LNCAP (cell line): Measurements from ENCODE around the gene PUS7L.
A peak's percentile ranks its signal among the peaks of the same experiment; 100 is the strongest.

Experiments
- CTCF ChIP-seq: fragments of 450-650 bp; IDR thresholded peaks from 2 replicates; pipeline ENCODE4 v1.5.1; 2017; ENCODE audit warnings: mild to moderate bottlenecking

Gene PUS7L

DNA sequence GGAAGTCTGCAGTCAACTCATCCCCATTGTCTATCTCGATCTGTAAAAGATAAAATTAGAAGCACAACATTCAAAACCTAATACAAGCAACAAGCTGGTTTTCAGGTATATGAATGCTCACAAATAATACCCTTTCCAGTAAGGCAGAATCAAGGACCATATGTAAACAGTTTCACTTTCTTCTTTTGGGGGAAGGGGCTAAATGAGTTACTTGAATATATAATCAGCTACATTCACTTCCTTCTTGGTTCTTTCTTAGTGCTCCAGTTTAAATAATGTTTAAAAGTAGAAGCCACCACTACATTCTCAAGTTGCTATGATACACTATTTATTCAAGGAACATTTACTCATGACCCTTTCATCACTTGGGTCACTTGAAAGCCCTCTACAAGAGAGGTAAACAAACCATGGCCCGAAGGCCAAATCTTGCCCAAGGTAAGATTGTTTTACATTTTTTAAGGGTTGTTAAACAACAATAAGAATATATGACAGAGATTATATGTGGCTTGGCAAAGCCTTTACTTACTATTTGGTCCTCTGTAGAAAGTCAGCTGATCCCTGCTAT lies 37.2 kb upstream of the PUS7L start:
- no peak for TF ChIP-seq CTCF

- TF ChIP-seq CTCF = no peak
Observed at GRCh38 chr12:43789941-43790340, 31.4 kb upstream of the PUS7L start.

GRCh38 chr12:43786899-43787693 lies 28.5 kb upstream of the PUS7L start:
- TF ChIP-seq CTCF = no peak

GRCh38 chr12:43776498-43776897 lies 17.9 kb upstream of the PUS7L start:
- peak; percentile 80 for TF ChIP-seq CTCF

DNA sequence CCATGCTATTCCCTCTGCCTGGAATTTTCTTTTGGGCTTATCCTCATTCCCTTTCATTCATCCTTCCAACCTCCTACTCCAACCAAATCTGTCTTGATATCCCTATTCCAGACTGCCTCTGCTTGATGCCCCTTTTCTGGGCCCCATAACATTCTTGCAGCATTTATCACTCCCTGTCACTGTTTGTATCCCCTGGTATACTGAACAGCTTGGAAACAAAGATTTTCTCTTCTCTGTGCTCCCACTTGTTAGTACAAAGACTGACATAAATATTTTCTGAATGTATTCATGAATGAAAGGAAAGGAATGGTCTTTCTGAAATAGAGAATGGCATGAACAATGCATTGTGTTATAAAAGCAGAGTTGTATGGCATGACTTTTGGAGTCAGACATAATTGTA lies 7.7 kb upstream of the PUS7L start:
- TF ChIP-seq CTCF = no peak

DNA sequence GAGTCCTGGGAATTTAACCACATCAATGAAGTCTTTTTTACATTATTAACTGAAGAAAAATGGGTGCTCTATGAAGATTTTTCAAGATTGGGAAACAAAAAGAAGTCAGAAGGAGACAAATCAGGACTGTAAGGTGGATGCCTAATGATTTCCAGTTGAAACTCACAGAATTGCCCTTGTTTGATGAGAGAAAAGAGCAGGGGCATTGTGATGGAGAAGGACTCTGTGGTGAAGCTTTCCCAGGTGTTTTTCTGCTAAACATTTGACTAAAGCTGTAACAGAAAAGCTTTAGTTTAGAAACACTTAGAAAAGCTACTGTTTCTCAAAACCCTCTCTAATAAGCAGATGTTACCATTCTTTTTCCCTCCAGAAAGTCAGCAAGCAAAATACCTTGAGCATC lies 5.9 kb upstream of the PUS7L start:
- TF ChIP-seq CTCF = no peak

- no peak for TF ChIP-seq CTCF
Observed at GRCh38 chr12:43763769-43764168, 5.2 kb upstream of the PUS7L start.
